Measurements from ENCODE around the gene PKP4.

- TF ChIP-seq CTCF (conservative IDR thresholded peaks at IDR 0.05 in 1 of 2, IDR thresholded peaks at IDR 0.05 in 1 of 2; ENCODE audit: low read depth in 1 of 2, low read length in 2 of 2), result no peak
- no peak for TF ChIP-seq EZH2 (IDR thresholded peaks at IDR 0.05; ENCODE audit: low read length, missing control alignments)
Measured at GRCh38 chr2:158651358-158652057, 194.8 kb downstream of the PKP4 start.
